HCT116 (cell line): Measurements from ENCODE around the gene CRHR1.

Source experiments
- JUND ChIP-seq: IDR thresholded peaks from 2 replicates; pipeline ENCODE4 v1.6.1; 2012
- SP1 ChIP-seq: IDR thresholded peaks from 2 replicates; pipeline ENCODE4 v1.6.1; 2012; ENCODE audit warnings: low read depth
- SRF ChIP-seq: IDR thresholded peaks from 2 replicates; pipeline ENCODE4 v1.6.1; 2012; ENCODE audit warnings: low read depth
- YY1 ChIP-seq: IDR thresholded peaks from 2 replicates; pipeline ENCODE4 v1.6.1; 2011; ENCODE audit warnings: low read length, low read depth, moderate library complexity, mild to moderate bottlenecking; ENCODE audit not compliant: insufficient replicate concordance; ENCODE audit errors: extremely low read depth
- TF ChIP-seq, protein P1 (sequence below), 3 experiments: fragments of 200-600 bp in 1 of 3; sonication (generic) in 1 of 3; IDR thresholded peaks in 2 of 3; conservative IDR thresholded peaks in 1 of 3; 2 replicates each; pipeline ENCODE4 v1.5.1; 2012 to 2017; ENCODE audit warnings: low read depth in 2 of 3, low read length in 2 of 3, antibody characterized with exemption in 1 of 3, borderline replicate concordance in 1 of 3, control low read depth in 1 of 3, mild to moderate bottlenecking in 1 of 3, mixed read lengths in 1 of 3, mixed run types in 1 of 3, moderate library complexity in 1 of 3; ENCODE audit not compliant: insufficient read depth in 1 of 3

DNA sequence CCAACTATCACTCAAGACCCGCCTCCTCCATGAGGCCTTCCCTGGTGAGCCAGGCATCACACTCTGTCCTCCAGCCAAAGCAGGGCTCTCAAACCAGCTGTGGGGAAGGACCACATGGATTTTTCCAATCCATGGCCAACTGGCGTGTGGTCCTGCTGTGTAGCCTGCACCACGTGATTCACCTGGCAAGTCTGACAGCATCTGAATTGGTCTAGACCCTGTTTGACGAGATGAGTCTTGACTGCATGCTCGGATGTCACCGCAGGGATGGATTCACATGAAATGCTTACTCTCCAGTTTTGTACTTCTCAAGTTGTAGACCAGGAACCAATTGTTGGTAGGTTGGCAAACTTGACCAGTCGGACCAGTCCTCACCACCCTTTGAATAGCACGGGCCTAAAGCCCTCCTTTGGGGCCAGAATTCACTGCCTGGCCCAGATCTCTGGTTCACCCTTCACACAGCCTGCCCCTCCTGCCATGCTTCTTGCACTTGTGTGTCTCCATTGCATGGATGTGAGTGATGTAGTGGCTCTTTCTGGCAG lies 9.9 kb downstream of the CRHR1 start:
- TF ChIP-seq SRF (no peak), SP1 (no peak), YY1 (no peak), JUND (no peak)
- TF ChIP-seq, protein P1, sequence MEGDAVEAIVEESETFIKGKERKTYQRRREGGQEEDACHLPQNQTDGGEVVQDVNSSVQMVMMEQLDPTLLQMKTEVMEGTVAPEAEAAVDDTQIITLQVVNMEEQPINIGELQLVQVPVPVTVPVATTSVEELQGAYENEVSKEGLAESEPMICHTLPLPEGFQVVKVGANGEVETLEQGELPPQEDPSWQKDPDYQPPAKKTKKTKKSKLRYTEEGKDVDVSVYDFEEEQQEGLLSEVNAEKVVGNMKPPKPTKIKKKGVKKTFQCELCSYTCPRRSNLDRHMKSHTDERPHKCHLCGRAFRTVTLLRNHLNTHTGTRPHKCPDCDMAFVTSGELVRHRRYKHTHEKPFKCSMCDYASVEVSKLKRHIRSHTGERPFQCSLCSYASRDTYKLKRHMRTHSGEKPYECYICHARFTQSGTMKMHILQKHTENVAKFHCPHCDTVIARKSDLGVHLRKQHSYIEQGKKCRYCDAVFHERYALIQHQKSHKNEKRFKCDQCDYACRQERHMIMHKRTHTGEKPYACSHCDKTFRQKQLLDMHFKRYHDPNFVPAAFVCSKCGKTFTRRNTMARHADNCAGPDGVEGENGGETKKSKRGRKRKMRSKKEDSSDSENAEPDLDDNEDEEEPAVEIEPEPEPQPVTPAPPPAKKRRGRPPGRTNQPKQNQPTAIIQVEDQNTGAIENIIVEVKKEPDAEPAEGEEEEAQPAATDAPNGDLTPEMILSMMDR (IDR thresholded peaks at IDR 0.05 in 2 of 3, conservative IDR thresholded peaks at IDR 0.05 in 1 of 3; ENCODE audit: borderline replicate concordance in 1 of 3, insufficient read depth in 1 of 3, low read depth in 2 of 3, low read length in 2 of 3), result no peak
